Measurements from ENCODE around the gene SOX5.

DNA sequence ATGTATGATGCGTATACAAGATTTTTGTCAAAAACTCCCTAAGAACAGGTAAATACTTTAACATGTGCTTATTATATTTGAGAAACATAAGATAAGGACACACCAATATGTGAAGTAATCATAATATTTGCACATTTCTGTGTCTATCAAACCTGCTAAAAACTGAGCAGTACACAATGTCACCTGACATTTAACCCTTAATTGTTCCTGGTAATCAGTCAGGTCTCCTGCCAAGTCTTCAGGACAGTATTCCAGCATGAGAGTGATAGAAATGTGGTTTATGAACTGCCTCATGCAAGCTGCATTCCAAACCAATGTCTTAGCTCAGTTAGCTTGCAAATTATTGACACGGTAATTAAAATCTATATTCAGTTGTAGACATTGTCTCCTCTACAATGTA lies 4.2 kb downstream of the SOX5 start:
- TF ChIP-seq, protein P1, sequence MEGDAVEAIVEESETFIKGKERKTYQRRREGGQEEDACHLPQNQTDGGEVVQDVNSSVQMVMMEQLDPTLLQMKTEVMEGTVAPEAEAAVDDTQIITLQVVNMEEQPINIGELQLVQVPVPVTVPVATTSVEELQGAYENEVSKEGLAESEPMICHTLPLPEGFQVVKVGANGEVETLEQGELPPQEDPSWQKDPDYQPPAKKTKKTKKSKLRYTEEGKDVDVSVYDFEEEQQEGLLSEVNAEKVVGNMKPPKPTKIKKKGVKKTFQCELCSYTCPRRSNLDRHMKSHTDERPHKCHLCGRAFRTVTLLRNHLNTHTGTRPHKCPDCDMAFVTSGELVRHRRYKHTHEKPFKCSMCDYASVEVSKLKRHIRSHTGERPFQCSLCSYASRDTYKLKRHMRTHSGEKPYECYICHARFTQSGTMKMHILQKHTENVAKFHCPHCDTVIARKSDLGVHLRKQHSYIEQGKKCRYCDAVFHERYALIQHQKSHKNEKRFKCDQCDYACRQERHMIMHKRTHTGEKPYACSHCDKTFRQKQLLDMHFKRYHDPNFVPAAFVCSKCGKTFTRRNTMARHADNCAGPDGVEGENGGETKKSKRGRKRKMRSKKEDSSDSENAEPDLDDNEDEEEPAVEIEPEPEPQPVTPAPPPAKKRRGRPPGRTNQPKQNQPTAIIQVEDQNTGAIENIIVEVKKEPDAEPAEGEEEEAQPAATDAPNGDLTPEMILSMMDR (IDR thresholded peaks at IDR 0.05; ENCODE audit: low read depth, low read length): no peak
- TF ChIP-seq, protein P2, sequence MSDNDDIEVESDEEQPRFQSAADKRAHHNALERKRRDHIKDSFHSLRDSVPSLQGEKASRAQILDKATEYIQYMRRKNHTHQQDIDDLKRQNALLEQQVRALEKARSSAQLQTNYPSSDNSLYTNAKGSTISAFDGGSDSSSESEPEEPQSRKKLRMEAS (IDR thresholded peaks at IDR 0.05; ENCODE audit: low read depth, low read length): no peak

All from NB4 (cell line).